ENCODE measurements around the gene PDE6H.

The PDE6H gene

GRCh38 chr12:15001733-15002382 lies 29.0 kb downstream of the PDE6H start:
- DNase-seq (ENCODE audit: low read depth) = no peak

DNA sequence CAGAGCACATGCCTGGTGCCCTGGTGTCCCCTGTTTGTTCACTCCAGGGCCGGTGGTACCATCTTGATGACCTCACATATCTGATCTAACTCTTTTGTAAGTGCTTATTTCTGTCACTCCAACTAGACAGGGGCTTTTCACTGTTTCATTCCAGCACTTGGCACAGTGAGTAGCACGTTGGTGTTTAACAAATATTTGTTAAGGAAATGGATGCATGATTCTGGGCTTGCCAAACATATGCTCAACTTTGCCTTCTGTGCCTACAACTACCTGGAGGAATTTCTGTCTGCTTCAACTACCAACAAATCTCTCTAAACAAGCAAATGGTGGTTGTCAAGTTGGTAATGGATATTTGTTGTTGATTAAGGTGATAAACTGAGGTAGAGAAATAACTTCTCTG lies 31.6 kb downstream of the PDE6H start:
- no peak for DNase-seq (ENCODE audit: low read depth)

DNA sequence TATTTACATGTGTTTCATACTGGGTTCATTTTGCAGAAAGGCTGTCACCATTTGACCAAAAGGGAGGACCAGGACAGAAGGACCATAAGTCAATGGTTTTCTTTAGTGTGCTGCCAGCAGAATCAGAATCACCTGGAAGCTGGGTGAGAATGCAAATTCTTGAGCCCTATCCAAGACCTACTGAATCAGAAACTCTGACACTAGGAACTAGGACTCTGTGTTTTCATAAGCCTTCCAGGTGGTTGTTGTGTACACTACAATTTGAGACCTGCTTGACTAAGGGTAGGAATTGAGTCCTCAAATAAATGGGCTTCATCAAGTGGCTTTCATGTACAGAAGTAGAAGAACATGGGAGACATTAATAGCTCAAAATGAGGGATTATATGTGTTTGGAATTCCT lies 32.2 kb downstream of the PDE6H start:
- DNase-seq (ENCODE audit: low read depth) = no peak

GRCh38 chr12:15007551-15007950 lies 34.7 kb downstream of the PDE6H start:
- DNase-seq (ENCODE audit: low read depth) = no peak

GRCh38 chr12:15011162-15011561 lies 38.3 kb downstream of the PDE6H start:
- DNase-seq (ENCODE audit: low read depth) = no peak

DNA sequence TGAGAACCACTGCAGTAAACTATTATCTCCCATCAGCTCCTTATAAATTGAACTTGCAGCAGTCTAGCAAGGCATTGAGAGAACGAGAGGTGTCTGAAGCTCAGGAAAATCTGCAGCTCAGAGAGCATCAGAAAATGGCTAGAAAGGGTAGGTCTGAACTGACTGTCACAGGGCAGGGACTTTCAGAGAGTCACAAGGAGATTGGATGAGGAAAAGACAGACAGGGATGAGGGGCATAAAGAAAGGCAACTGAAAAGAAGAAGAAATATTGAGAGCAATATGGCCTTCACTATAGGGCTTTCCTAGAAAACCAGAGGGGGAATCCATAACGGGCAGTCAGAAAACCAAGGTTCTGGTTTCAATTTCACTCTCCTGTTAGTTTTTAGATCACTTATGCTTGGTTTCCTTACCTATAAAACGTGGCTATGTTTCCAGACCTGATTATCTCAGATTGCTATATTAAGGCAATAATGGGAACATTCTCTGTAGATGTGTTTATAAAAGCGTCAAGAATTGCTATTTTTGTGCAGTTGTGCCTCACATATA lies 40.9 kb downstream of the PDE6H start:
- DNase-seq (ENCODE audit: low read depth) = no peak

DNA sequence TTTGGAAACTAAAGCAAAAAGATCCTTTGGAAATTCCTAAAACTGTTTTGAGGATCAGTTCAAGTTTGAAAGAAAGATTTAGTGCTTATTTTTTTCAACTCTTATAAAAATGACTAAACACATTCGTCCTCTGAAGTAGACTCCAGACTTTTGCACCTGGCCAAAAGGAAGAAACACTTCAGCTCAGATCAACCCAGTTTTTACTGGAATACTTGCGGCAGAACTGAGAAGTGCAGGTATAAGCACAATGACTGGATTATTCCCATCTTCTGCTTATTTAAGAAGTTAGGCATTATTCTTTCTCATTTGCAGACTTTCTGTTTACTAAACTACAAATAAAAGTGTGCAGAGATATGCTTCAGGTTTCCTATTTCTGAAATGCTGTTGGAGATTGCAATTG lies 41.9 kb downstream of the PDE6H start:
- DNase-seq (ENCODE audit: low read depth) = no peak

- DNase-seq (ENCODE audit: low read depth) = no peak
Observed at GRCh38 chr12:15015121-15015520, 42.3 kb downstream of the PDE6H start.

- no peak for DNase-seq (ENCODE audit: low read depth)
Observed at GRCh38 chr12:15020156-15020555, 47.3 kb downstream of the PDE6H start.

Measured in GM04503 (cell line).